Measurements from ENCODE around the gene IMMP2L. TPM values are rescaled to one million over a fixed set of nuclear protein-coding genes. Genes with fewer than 3 reads are reported as not detected.

Gene IMMP2L
- total and polyA plus RNA-seq, 2 experiments from 2014 or later = 10.1 to 10.4 TPM

- Histone ChIP-seq H3K4me3 (no peak overlapping the region), H3K9me2 (ENCODE audit: insufficient read depth) (no peaks in the 10 kb centered on the region), H3K27me3 (replicated peaks; ENCODE audit: insufficient read depth) (no peaks in the 10 kb centered on the region), H3K4me1 (ENCODE audit: insufficient read depth) (peaks cover 25% of the 10 kb centered on the region), H3K36me3 (ENCODE audit: low read depth) (no peaks in the 10 kb centered on the region), H2AFZ (no peak overlapping the region), H3K4me2 (ENCODE audit: unreplicated experiment) (no peak overlapping the region), H3K27ac (no peak overlapping the region), H3K79me2 (ENCODE audit: insufficient read depth) (no peaks in the 10 kb centered on the region), H3K9me3 (ENCODE audit: low read depth) (no peaks in the 10 kb centered on the region), H4K20me1 (ENCODE audit: insufficient read depth) (no peaks in the 10 kb centered on the region), H3K9ac (no peak overlapping the region), H3F3A (ENCODE audit: insufficient read depth) (peaks cover 25% of the 10 kb centered on the region)
- WGBS, 2 experiments (ENCODE audit: low coverage in 1 of 2, low lambda C conversion rate in 2 of 2, missing lambda C conversion rate in 2 of 2) = 92% methylated on average over 3 of the region's 3 CpGs
- DNase-seq = peak; percentile 33
- in situ Hi-C loops (cut with MboI) = no loop called here
- TF ChIP-seq EZH2phosphoT487 (IDR thresholded peaks at IDR 0.05; ENCODE audit: insufficient read depth, low read depth) (no peak), EZH2 (IDR thresholded peaks at IDR 0.05; ENCODE audit: insufficient read depth, poor library complexity, severe bottlenecking) (no peak)
Observed at GRCh38 chr7:111439977-111440376, 122.3 kb downstream of the IMMP2L start.

- H4K20me1 ChIP-seq (ENCODE audit: insufficient read depth) = no peaks in the 10 kb centered on the region
- in situ Hi-C loops (cut with MboI) = no loop called here
- peaks cover 25% of the 10 kb centered on the region for H3F3A ChIP-seq (ENCODE audit: insufficient read depth)
- no peaks in the 10 kb centered on the region for H3K79me2 ChIP-seq (ENCODE audit: insufficient read depth)
- WGBS, 2 experiments (ENCODE audit: low coverage in 1 of 2, low lambda C conversion rate in 2 of 2, missing lambda C conversion rate in 2 of 2) = 45 to 48% methylated on average over 3 of the region's 3 CpGs
- no peak overlapping the region for H3K9ac ChIP-seq
- peak overlapping the region; percentile 16 for H2AFZ ChIP-seq
- peak overlapping the region; percentile 56 for H3K4me2 ChIP-seq (ENCODE audit: unreplicated experiment)
- peak; percentile 69 for DNase-seq
- H3K27me3 ChIP-seq (replicated peaks; ENCODE audit: insufficient read depth) = no peaks in the 10 kb centered on the region
- no peaks in the 10 kb centered on the region for H3K9me2 ChIP-seq (ENCODE audit: insufficient read depth)
- peak overlapping the region; percentile 33; the same call in 1 of the 2 replicates for H3K4me3 ChIP-seq
- H3K36me3 ChIP-seq (ENCODE audit: low read depth) = no peaks in the 10 kb centered on the region
- peak overlapping the region; percentile 57 for H3K27ac ChIP-seq
- TF ChIP-seq EZH2 (IDR thresholded peaks at IDR 0.05; ENCODE audit: insufficient read depth, poor library complexity, severe bottlenecking) = no peak
- TF ChIP-seq EZH2phosphoT487 (IDR thresholded peaks at IDR 0.05; ENCODE audit: insufficient read depth, low read depth) = no peak
- peaks cover 25% of the 10 kb centered on the region for H3K4me1 ChIP-seq (ENCODE audit: insufficient read depth)
- H3K9me3 ChIP-seq (ENCODE audit: low read depth) = no peaks in the 10 kb centered on the region
Observed at GRCh38 chr7:111438369-111439289, 123.7 kb downstream of the IMMP2L start.

- Histone ChIP-seq H4K20me1 (ENCODE audit: insufficient read depth) (no peaks in the 10 kb centered on the region), H3K36me3 (ENCODE audit: low read depth) (no peaks in the 10 kb centered on the region), H3K4me3 (no peak overlapping the region), H3K9me2 (ENCODE audit: insufficient read depth) (no peaks in the 10 kb centered on the region), H2AFZ (no peak overlapping the region), H3K79me2 (ENCODE audit: insufficient read depth) (no peaks in the 10 kb centered on the region), H3K4me2 (ENCODE audit: unreplicated experiment) (peak overlapping the region; percentile 56), H3K9me3 (ENCODE audit: low read depth) (no peaks in the 10 kb centered on the region), H3K9ac (no peak overlapping the region), H3K27me3 (replicated peaks; ENCODE audit: insufficient read depth) (no peaks in the 10 kb centered on the region), H3K4me1 (ENCODE audit: insufficient read depth) (peaks cover 25% of the 10 kb centered on the region), H3K27ac (no peak overlapping the region; the same call in 1 of the 2 replicates), H3F3A (ENCODE audit: insufficient read depth) (peaks cover 25% of the 10 kb centered on the region)
- no peak for TF ChIP-seq EZH2 (IDR thresholded peaks at IDR 0.05; ENCODE audit: insufficient read depth, poor library complexity, severe bottlenecking)
- no peak for TF ChIP-seq EZH2phosphoT487 (IDR thresholded peaks at IDR 0.05; ENCODE audit: insufficient read depth, low read depth)
- peak; percentile 18 for DNase-seq
- 71 to 78% methylated on average over 2 of the region's 2 CpGs for WGBS, 2 experiments (ENCODE audit: low coverage in 1 of 2, low lambda C conversion rate in 2 of 2, missing lambda C conversion rate in 2 of 2)
- in situ Hi-C loops (cut with MboI) = no loop called here
Observed at GRCh38 chr7:111437736-111438135, 124.6 kb downstream of the IMMP2L start.

GRCh38 chr7:111436608-111437007 lies 125.7 kb downstream of the IMMP2L start:
- no peaks in the 10 kb centered on the region for H3K27me3 ChIP-seq (replicated peaks; ENCODE audit: insufficient read depth)
- no peaks in the 10 kb centered on the region for H3K36me3 ChIP-seq (ENCODE audit: low read depth)
- H3K9ac ChIP-seq = no peak overlapping the region
- H3K9me2 ChIP-seq (ENCODE audit: insufficient read depth) = no peaks in the 10 kb centered on the region
- WGBS, 2 experiments (ENCODE audit: low coverage in 1 of 2, low lambda C conversion rate in 2 of 2, missing lambda C conversion rate in 2 of 2) = 62 to 69% methylated on average over 1 of the region's 1 CpG
- no peak overlapping the region for H2AFZ ChIP-seq
- no peak overlapping the region for H3K27ac ChIP-seq
- H3F3A ChIP-seq (ENCODE audit: insufficient read depth) = peaks cover 25% of the 10 kb centered on the region
- TF ChIP-seq EZH2phosphoT487 (IDR thresholded peaks at IDR 0.05; ENCODE audit: insufficient read depth, low read depth) (no peak), EZH2 (IDR thresholded peaks at IDR 0.05; ENCODE audit: insufficient read depth, poor library complexity, severe bottlenecking) (no peak)
- no peak for DNase-seq
- H3K4me1 ChIP-seq (ENCODE audit: insufficient read depth) = peaks cover 25% of the 10 kb centered on the region
- H3K4me2 ChIP-seq (ENCODE audit: unreplicated experiment) = no peak overlapping the region
- in situ Hi-C loops (cut with MboI) = no loop called here
- no peaks in the 10 kb centered on the region for H3K79me2 ChIP-seq (ENCODE audit: insufficient read depth)
- no peaks in the 10 kb centered on the region for H3K9me3 ChIP-seq (ENCODE audit: low read depth)
- no peak overlapping the region for H3K4me3 ChIP-seq
- no peaks in the 10 kb centered on the region for H4K20me1 ChIP-seq (ENCODE audit: insufficient read depth)

Measured in GM23248 (cell line).